HG03558 (cell line): Measurements from ENCODE around the gene AFMID.
"Not testable (repeated sequence)": the region's sequence is repeated elsewhere in the genome, so short reads cannot be mapped to it uniquely, and the experiment has no call there.

Source experiments
- ATAC-seq: cut with Tn5 transposase; IDR thresholded peaks from one replicate; pipeline ENCODE4 v1.9.1; 2021; ENCODE audit warnings: moderate number of reproducible peaks; ENCODE audit not compliant: unreplicated experiment; ENCODE audit errors: extremely low read depth

Gene AFMID, protein sequence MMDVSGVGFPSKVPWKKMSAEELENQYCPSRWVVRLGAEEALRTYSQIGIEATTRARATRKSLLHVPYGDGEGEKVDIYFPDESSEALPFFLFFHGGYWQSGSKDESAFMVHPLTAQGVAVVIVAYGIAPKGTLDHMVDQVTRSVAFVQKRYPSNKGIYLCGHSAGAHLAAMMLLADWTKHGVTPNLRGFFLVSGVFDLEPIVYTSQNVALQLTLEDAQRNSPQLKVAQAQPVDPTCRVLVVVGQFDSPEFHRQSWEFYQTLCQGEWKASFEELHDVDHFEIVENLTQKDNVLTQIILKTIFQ

DNA sequence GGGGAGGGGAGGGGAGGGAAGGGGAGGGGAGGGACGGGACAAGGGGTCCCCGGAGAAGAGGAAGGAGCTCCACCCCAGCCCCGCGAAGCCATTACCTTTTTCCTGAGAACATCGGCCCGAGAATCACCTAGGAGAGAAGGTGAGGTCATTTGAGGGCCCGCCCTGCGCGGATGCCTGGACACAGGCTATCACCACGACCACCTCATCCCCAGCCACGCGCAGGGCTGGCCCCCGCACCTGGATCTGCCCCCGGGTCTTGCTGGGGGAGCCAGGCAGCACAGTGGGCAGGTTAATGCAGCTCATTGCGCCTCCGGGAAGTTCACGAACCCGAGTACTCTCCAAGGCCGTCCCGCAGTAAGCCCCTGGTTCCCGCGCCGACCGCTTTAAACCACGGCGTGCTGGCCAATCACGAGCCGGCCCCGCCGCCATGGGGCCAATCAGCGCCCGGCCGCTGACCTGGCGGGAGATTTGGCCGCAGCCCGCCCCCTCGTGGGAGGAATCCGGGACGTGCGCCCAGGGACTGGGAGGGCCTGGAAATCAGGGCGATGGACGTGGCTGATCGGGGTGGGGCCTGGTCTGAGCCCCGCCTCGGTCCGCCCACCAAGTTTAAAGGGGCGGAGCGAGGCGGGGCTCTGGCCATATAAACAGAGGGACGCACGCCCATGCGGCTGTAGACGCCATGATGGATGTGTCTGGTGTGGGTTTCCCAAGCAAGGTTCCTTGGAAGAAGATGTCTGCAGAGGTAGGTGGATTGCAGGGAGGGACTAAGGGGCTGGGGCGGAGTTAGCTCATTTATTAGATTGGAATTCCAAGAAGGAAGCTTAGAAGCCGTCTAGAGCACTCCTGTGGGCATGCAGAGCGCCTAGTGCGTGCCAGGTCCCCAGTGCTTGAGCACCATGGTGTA is at the start of gene AFMID, which contains the start of gene TK1:
Gene AFMID, plus strand, starts transcription at position 671 of the 904 bp plus-strand sequence. Its CDS starts 9 bp downstream, at position 680.
Gene TK1, minus strand, starts transcription at position 361 of the 904 bp plus-strand sequence. Its CDS starts 58 bp downstream, at position 303.
- ATAC-seq: peak; percentile 74

DNA sequence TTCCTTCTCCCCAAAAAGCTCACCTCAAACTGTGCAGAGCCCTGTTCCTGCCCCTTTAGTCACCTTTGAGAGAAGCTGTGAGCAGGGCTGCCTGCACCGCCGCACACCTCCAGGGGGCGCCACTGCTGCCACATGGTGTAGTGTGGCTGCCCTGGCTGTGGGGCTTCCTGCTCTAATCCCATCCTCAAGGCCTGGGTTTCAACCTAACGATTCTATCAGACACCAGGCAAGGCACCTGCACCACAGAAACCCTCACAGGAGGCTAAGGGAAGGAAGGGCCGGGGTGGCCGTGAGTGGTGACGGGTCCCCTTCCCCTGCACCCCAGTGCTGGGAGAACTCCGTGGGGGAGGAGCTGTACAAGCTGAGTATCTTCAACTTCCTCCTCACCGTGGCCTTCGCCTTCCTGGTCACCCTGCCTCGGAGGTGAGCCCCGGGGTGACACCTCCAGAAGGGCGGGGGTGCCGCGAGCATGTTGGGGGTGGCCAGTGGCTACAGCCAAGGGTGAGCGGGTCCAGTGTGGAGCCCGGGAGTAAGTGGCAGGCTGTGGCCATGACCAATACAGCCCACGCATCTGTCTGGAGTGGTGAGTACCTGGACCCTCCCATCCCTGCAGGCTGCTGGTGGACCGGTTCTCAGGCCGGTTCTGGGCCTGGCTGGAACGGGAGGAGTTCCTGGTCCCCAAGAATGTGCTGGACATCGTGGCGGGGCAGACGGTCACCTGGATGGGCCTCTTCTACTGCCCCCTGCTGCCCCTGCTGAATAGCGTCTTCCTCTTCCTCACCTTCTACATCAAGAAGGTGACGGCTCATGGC is 49.6 kb upstream of the AFMID start:
- no peak for ATAC-seq

DNA sequence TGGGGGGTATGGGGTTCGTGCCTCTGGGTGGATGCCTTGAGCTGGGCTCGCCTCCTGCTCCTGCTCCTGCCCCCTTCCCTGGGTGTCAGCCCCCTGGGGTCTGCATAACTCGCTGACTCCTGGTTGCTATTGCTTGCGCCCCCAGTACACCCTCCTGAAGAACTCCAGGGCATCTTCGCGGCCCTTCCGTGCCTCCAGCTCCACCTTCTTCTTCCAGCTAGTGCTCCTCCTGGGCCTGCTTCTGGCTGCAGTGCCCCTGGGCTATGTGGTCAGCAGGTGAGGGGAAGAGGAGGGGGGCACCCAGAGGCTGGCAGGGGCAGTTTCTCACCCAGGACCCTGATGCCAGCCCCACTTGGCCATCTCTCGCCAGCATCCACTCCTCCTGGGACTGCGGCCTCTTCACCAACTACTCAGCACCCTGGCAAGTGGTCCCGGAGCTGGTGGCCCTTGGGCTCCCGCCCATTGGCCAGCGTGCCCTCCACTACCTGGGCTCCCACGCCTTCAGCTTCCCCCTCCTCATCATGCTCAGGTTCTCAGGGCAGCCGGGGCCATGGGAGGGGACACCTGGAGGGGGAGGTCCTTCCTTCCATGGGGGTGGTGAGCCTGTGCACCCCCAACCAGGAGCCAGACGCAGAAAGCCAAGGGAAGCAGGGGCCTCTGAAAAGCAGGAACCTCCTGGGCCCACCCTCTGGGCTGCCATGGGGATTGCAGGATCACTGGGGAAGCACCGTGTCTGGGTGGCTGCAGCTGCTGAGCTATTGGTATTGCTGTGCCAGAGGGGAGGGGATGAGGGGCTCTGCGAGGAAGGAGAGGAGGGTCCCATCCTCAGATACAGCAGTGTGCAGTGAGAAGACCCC is 48.7 kb upstream of the AFMID start:
- ATAC-seq: no peak

DNA sequence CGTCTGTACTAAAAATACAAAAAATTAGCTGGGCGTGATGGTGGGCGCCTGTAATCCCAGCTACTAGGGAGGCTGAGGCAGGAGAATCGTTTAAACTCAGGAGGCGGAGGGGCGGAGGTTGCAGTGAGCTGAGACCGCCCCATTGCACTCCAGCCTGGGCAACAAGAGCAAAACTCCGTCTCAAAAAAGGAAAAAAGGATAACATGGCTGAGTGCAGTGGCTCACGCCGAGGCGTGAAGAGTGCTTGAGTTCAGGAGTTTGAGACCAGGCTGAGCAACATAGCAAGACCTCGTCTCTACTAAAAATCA is 47.3 kb upstream of the AFMID start:
- ATAC-seq: not testable (repeated sequence)

DNA sequence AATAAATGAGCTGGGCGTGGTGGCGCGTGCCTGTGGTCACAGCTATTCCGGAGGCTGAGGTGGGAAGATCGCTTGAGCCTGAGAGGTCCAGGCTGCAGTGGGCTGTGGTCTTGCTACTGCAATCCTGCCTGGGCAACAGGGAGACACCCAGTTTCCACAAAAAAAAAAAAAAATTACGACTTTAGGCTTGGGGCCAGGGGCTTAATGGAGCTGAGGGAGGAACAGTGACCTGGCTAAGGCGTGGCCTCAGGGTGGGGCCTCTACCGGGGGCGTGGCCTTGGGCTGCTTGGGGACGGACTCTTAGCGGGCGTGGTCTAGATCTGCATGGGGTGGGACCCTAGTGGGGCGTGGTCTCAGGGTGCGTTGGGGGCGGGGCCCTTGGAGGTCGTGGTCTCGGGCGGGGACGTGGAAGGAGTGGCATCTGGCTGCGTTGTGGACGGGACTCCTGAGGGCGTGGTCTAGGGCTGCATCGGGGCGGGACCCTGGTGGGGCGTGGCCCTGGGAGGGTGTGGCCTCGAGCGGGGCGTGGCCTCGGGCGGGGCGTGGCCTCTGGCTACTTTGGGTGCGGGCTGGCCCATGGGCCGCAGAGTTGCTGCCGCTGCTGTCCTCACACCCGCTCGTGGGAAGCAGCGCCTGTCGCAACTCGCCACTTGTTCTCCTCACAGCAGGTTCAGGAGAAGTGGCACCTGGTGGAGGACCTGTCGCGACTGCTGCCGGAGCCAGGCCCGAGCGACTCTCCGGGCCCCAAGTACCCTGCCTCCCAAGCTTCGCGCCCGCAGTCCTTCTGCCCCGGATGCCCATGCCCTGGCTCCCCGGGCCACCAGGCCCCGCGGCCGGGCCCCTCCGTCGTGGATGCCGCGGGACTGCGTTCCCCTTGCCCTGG is 46.8 kb upstream of the AFMID start:
- ATAC-seq: peak; percentile 58

DNA sequence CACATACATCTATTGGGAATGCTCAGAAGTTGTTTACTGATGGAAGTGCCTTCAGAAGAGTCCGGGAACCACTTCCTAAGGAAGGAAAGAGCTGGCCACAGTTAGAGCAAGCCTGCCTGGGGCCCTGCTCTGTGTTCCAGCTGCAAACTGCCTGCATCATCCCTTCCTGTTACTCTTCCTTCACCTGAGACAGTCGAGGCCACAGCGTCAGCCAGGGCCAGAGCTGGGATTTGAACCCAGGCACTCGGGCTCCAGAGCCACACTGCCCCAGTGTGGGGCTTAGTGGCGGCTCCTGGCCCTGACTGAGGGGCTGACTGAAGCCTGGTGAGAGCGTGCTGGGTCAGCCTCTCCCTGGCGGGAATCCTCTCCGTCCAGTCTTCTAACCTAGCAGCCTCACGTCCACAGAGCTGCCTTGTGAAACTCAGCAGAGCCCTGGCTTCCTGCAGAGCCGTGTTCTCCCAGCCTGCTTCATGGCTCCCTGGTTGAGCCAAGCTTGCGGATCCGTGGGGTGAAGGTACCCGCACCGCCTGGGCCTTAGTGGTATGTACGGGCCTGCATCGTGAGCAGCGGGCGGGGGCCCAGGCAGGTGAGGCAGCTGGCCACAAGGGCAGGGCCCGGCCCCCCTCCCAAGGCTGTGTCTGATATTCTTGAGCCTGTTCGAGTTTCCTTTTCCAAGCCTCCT is 45.6 kb upstream of the AFMID start:
- ATAC-seq: no peak

DNA sequence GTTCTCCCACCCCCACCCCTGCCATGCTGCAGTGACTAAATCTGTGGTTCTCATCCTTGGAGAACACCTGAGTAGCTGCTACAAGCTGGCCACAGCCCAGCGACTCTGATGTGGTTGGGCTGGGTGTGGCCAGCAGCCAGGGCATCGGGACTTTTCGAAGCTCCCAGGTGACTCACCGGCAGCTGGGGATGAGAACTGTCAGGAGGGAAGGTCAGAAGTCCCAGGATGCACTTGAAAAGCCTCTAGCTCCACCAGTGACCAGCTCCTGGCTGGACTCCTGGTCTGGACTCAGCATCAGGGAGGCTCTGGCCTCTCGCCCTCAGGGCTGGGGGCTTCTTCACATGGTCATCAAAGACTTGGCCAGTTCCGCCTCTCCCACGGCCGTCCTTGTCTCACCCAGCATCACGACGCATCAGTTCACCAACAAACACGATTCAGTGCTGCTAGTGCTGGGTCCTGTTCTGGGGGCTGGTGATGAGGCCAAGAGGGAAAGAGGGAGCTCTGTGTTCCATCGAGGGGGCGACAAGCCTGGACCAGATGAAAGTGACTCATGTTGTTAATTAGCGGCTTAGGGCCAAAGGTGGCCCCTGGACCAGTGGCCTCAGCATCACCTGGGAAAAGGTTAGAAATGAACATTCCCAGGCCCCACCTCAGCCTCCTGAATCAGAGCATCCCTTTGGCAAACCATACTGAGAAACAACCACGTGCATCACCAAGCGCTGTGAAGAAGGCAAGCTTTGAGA is 44.9 kb upstream of the AFMID start:
- no peak for ATAC-seq

DNA sequence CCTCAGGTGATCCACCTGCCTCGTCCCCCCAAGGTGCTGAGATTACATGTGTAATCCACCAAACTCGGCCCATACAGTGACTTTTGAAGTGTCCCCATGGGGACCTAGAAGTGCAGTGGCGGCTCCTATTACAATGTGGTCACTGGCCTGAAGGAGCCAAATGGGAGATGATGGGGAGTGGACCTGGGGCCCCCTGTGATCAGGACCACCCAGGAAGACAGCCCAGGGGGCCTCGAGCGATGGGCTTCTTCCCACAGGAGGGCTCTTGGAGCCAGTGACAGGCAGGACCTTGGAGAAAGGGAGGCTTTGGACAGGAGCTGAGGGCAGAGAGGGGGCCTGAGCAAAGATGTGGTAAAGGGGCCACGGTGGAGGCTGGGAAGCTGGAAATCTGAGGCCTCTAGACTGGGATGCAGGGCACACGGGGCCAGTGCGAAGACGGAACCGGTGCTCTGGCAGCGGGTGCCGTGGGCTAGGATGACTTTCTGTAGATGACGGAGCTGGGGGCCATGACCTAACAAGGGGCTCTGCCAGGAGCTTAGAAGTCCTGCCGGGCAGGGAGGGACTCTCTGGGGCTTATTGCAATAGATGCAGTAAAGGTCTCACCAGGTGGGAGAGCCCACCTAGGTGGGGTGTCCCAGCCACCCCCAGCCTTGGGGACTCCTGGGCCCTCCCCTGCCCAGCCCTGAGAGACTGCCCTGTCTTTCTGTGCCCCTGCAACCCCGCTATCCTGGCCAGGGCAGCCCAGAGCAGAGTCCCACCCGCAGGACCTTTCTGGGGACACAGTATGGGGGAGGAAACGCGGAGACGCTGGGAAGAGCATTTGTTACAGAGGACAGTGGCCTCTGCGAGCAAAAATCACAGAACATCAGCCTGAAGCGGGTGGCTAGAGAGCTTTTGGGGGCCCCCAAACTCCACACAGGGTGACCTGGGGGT is 43.7 kb upstream of the AFMID start:
- ATAC-seq: no peak

DNA sequence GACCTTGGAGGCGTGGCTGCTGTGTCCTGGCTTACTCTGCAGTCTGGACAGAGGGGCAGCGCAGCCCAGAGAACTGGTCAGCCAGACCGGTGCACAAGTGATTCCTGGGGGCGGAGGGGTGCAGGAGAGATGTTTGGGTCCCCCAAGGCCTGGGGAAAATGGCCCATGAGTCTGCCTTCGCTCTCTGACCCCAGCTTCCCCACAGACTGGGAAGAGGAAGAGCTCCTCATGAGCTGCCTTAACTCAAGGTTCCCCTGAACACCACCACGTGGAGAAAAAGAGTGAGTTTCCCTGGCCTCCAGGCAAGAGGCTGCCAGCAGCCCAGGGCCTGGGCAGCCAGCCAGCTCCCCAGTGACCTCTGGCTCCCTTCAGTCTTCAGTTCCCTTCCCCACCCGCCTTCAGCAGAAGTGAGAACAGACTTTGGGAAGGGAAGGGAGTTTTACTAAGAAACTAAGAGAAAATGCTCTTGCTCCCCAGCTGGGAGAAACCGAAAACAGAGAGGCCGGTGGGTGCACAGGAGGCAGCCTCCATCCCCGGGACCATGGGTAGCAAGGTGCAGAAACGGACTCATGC is 42.9 kb upstream of the AFMID start:
- no peak for ATAC-seq

DNA sequence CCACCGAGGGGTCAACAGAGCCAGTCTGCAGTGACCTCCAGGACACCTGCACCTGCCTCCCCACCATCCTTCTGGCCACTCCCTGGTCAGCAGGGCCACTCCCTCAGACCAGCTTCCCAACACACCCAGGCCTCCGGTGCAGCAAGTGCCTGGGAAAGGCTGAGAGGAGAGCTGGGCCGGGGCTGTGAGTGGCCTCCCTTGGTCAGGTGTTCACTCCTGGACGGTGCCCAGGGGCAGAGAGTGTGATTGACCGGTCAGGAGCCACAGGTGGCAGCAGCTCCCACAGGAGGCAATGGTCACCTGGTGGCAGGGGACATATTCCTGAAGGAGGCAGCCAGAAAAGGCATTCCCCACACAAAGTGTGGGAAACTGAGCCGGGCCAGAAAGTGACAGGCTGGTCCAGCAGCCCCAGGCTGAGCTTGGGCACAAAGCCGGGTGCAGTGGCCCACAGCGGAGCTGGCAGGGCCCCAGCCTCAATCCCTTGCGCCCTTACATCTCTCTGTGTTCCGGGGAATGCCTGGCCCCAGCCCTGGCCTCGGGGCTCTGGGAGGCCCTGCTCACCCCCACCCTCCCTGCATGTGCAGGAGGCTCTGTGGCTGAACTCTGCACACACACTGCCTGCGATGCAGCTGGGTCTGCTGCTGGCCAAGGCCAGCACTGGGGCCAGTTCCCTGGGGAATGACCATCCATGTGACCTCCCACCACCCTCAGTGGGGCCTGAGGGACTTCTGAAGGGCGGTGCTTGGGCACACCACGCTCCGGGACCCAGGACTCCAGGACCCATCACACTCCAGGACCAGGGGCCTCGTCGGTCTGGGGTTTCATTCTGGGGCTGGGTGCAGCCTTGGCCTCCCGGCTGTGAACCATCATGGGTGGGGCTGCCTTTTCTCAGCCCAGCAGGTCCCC is 42.2 kb upstream of the AFMID start:
- no peak for ATAC-seq

DNA sequence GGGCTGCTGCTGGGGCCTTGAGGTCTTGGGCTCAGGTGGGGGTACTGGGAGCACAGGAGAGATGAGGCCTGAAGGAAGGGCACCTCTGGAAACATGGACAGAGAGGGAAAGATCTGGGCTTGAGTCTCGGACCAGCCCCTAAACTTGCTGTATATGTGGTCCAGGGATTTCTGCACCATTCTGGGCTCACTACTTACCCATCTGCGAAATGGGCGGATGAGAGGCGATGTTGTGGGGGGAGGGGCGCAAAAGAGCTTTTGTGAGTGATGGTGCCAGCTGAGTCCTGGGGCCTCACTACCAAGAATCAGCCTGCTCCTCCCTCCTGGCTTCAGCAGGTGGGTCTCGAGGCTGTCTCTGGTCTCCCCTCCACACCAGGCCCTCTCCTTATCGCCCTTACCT is 40.7 kb upstream of the AFMID start:
- no peak for ATAC-seq

DNA sequence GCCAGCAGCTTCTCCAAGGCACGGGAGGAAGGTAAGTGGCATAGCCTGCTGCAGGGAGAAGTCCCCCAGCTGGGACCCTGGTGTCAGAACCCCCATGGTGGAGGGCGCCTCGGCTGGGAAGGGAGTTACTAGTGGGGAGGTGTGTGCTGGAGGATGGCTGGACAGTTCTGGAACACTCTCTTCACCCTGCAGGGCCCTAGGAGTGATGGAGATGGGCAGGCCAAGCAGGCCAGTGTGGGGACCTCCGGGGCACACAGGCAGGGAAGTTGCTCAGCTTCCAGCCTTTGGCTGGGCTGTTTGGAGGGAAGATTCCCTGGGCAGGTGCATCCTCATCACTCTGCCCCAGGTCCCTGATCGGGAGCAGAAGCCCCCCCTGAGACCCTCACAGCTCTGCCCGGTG is 40.3 kb upstream of the AFMID start:
- ATAC-seq: no peak

DNA sequence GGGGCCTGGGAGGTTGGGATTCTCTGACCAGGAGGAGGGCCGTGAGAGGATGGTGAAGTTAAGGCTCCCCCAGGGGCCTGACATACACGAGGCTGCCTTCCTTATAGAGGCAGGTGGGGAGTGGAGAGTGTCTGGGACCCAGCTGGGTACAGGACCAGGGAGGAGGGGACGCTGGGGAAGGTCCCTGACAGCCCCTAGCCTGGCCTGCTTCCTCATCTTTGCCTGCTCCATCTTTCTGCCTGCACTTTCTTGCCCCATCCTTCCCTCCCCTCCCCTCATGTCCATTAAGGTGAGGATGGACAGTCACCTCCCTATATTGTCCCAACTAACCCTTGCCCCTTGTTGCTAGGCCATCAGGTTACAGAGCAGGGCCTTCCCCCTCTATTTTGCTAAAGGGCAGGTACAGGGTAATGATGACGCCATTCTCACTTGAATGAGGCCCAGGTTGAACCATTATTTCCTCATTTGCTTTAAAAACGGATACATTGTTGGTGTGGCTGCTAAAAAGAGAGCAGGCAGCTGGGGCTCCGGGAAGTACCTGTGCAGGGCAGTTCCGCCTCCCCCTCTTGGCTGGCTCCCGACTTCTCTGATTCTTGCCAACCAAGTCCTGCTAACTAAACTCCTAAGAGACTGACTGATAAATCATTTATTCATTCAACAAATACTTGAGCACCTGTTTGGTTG is 39.7 kb upstream of the AFMID start:
- no peak for ATAC-seq

DNA sequence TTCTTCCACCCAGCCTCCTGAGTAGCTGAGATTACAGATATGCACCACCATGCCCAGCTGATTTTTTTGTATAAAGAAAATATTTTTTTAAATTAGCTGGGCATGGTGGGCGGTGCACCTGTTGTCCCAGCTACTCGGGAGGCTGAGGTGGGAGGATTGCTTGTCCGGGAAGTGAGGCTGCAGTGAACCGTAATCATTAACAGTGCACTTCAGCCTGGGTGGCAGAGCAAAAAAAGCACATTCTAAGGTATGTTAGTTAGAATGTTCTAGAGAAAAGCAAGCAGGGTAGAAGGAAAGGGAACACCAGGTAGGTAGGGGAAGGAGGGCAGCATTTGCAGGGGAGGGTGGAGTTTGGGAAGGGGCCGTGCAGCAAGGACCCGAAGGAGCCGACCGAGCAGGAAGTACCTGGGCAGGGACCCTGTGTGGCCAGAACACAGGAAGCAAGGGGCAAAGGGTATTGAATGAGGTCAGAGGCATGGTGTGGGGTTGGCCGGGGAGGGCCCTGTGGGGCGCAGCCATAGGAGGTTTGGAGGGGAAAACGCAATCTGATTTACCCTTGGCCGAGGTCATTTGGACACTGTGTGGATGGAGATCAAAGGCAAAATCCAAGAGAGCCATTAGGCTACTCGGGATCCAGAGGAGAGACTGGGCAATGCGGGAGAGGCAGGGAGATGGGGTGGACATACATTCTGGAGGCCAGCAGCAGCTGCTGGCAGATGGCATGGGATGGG is 38.7 kb upstream of the AFMID start:
- ATAC-seq: no peak
